GM23248 (cell line): Measurements from ENCODE around the gene TOMM70.

Source experiments
- EZH2 ChIP-seq: fragments of 200-600 bp; sonication (generic); IDR thresholded peaks from 2 replicates; pipeline ENCODE4 v1.6.1; 2018; ENCODE audit warnings: antibody characterized with exemption, mild to moderate bottlenecking; ENCODE audit not compliant: insufficient read depth, poor library complexity, severe bottlenecking
- EZH2phosphoT487 ChIP-seq: fragments of 200-600 bp; sonication (generic); IDR thresholded peaks from 2 replicates; pipeline ENCODE4 v1.6.1; 2018; ENCODE audit warnings: antibody characterized with exemption, moderate library complexity, mild to moderate bottlenecking, low read depth; ENCODE audit not compliant: insufficient read depth

GRCh38 chr3:100419406-100419805 is 18.5 kb upstream of the TOMM70 start:
- TF ChIP-seq EZH2 (no peak), EZH2phosphoT487 (no peak)
